HG03060 (cell line): ENCODE measurements around the gene FGD3.
"Not testable (repeated sequence)": the region's sequence is repeated elsewhere in the genome, so short reads cannot be mapped to it uniquely, and the experiment has no call there.

Experiments used
- ATAC-seq: cut with Tn5 transposase; IDR thresholded peaks from one replicate; pipeline ENCODE4 v1.9.1; 2021; ENCODE audit warnings: low read depth, moderate number of reproducible peaks; ENCODE audit not compliant: unreplicated experiment

Gene FGD3

DNA sequence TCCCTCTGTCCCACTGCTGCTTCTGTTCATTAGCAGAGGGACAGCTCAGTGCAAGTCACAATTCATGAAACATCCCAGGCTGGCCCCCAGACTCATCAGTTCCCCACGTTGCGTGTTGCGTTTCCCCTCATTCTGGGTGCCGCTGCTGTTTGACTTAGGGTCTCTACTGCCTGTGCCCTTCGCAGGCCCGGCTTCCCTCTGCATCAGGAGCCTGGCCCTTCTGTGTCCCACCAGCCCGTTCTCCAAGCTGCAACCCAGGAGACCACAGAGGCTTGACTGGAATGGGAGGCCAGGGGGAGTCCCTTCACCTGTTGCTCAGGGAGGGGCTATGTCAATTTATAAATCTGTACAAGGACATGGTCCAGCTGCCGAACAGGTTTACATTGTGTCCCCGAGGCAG lies 57.2 kb downstream of the FGD3 start:
- ATAC-seq = no peak

DNA sequence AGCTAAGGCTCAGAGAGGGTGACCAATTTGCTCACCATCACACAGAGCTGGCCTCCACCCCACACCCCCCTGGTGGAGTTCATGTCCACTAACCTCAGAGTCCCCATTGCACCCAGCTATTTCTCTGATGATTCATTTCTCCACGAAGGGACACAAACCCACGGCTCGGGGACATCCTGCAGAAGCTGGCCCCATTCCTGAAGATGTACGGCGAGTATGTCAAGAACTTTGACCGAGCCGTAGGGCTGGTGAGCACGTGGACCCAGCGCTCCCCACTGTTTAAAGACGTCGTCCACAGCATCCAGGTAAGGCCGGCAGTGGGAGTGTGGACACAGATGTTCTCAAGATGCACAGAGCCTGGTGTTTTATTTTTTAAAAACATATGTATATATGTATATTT lies 58.6 kb downstream of the FGD3 start:
- ATAC-seq = no peak

DNA sequence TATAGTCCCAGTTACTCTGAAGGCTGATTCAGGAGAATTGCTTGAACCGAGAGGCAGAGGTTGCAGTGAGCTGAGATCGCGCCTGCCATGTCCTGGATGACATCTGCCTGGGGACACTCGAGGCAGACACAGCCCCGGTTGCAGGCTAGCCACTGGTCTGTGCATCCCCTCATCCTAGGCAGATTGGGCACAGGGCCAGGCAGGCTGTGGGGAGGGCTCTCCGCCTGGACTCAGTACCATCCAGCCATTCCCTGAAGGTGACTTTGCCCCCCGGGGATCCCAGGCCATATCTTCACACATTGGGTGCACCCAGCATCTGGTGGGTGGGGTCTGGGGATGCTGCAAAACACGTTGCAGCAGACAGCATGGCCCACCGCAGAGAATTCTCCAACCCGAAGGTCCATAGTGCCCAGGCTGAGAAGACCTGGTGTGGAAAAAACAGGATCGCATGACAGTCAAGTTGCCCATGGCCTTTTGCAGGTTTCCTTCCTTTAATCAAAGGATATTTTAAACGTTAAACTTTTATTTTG lies 60.3 kb downstream of the FGD3 start:
- no peak for ATAC-seq

DNA sequence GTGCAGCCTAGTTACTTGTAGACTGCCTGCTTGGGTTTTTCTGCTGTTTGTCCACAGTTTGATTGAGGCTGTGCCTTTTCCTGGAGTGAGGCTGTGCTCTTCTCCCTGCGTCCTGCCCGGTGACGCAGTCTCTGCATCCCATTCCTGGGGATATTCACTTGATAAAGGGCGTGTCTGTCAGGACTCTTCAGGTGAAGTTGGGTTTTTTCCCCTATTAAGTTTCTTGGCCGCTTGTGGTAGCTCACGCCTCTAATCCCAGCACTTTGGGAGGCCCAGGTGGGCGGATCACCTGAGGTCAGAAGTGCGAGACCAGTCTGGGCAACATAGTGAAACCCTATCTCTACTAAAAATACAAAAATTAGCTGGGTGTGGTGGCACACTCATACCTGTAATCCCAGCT lies 61.1 kb downstream of the FGD3 start:
- ATAC-seq = no peak

DNA sequence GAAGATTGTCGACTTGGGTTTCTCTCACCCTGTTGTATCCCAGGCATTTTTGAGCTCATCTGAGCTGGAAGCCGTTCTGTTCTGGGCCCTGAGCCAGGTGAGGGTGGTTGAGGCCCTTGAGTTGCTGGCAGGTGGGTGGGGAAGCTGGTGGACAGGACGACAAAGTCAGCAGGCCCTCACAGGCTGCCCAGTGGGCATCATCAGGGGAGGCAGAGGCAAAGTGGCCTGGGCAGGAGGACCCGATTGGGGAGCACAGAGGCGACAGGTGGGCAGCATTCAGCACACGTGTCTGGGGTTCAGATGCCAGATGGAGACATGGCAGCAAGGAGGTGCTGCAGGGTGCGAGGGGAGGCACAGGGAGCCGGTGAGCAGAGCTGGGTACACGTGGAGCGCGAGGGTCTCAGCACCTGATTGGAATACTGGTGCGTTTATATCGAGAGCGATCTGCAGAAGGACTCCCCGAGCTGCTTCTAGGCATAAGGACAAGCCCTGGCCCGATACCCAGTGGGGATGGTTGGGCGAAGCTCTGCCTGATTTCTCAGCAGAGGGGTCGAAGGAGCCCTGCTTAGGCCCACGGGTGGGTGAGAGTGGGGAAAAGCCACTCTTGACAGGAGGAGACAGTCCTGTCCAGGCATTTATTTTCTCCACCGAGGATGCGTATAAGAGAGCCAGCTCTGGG lies 62.2 kb downstream of the FGD3 start:
- ATAC-seq = no peak

DNA sequence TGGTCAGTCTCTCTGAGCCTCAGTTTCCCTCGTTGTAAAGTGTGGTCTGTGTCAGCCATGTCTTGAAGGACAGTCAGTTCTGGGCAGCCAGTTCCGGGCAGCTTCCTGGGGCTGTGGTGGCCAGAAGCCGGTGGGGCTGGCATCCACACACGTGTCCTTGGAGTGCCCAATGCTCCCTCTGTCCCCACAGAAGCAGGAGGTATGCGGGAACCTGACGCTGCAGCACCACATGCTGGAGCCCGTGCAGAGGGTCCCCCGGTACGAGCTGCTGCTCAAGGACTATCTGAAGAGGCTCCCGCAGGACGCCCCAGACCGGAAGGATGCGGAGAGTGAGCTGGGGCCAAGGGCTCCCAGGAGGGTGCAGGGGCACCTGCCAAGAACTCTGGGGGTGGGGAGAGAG lies 62.7 kb downstream of the FGD3 start:
- no peak for ATAC-seq

DNA sequence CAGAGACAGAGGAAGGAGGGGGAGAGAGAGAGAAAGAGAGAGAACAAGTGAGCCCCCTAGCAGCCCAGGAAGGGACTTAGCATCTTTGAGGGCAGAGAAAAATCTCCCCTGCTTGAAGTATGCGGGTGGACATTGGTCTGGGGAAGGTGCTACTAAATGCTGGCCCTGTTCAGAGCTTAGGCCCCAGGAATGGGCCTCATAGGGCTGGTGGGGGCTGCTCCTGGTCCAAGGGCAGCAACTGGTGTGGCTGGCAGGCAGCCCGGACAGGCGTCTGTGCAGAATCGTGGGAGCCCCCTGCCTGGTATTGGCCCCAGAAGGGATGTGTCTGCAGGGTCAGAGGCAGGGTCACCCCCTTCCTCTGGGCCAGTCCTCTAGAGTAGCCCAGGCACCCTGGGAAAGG lies 63.4 kb downstream of the FGD3 start:
- ATAC-seq = no peak

DNA sequence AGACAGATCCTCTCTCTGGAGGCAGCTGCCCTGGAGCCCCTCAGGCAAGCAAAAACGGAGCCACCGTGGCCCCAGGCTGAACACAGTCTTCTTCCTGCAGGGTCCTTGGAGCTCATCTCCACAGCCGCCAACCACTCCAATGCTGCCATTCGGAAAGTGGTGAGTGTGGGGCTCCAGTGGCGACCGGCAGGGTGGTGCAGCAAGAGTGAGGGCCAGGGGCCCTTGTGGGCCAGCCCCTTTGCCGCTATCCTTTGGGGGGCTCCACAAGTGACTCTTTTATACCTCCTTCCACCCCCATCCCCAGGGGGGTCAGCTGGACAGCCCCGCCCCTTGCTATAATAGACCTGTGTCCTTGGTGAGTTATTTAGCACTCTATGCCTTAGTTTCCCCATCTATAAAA lies 63.8 kb downstream of the FGD3 start:
- no peak for ATAC-seq

DNA sequence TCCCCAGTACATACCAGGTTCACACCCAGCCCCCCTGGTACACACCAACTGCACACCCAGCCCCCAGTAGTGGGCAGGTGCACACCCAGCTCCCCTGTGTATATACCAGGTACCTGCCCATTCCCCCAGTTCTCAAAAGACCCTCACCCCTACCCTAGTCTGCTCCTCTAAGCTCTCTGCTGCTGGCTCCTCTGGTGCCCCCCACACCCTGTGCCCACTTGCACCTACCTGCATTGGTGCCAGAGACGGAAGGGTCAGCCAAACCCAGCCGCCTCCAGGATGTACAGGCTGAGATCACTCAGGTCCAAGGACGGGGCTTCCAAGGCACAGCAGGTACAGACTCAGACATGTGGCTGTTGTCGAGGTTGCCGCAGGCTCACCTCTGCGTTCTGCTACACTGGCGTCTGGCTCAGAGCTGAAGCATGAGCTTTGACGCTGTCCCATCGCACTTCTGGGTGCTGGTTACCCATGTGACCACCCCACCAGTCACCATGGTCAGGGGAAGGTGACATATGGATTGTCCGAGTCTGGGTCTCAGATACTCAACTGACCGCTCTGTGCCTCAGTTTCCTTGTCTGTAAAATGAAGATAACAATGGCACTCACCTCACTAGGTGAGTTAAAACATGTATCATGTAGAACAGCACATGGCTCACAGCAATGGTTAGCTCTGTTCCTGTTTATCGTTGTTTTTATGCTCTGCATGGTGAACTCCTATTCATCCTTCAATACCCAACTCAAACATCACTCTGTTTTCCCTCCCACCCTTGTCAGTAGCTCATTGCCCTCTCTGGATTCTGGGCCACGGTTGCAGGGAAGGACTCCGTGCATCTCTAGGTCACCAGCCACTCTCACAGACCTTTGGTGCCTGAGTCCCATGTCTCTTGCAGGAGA lies 65.9 kb downstream of the FGD3 start:
- ATAC-seq = no peak

DNA sequence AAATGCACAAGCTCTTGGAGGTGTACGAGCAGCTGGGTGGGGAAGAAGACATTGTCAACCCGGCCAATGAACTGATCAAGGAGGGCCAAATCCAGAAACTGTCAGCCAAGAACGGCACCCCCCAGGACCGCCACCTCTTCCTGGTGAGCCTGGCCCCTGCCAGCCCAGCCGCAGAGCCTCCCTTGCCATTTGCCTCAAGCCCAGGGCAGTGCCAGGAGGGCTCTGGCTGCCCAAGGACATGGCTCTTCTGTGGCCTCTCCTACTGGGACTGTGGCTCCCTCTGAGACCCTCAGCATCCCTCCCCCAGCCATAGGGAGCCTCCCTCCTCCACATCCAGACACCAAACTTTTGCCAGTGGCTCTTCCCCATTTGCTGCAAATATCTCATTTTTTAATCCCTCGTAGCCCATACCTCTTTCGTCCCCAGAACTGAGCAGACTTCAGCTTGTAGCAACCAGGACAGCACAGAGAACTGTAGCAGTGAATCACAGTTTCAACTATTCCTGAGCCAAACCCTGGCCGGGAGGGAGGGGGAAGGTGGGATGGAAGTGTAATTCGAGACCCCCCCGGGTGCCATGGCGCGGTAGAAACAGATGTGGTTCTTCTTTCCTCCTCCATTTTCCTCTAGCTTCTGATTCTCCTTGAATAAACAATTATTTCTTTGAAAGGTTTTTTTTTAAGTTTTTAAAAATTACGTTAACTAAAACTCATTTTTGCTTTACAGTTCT lies 66.7 kb downstream of the FGD3 start:
- no peak for ATAC-seq

DNA sequence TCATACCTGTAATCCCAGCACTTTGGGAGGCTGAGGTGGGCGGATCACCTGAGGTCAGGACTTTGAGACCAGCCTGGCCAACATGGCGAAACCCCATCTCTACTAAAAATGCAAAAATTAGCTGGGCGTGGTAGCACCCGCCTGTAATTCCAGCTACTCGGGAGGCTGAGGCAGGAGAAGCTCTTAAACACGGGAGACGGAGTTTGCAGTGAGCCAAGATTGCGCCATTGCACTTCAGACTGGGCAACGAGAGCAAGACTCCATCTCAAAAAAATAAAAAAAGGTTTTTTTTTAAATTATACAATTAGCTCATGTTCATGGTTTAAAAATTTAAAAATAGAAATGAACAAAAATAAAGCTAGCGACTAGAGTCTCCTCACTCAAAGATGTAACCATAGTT lies 67.9 kb downstream of the FGD3 start:
- not testable (repeated sequence) for ATAC-seq

DNA sequence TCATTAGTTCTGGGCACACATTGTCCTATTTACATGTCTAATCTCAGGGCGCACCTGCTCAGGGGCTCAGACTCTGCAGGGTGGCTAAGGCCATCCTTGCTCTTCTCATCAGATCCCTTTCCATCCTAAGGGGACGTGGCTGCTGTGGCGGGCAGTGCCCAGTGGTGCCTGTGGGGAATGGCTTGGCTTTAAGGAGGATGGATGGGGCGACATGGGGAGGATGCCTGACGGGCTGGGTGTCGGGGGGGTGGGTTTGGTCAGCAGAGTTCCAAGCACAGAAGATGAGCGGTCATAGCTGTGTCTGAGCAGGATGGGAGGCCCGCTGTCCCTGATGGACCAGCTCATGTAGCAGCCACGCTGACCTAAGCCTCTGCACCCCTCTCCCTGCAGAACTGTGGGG lies 70.3 kb downstream of the FGD3 start:
- no peak for ATAC-seq

DNA sequence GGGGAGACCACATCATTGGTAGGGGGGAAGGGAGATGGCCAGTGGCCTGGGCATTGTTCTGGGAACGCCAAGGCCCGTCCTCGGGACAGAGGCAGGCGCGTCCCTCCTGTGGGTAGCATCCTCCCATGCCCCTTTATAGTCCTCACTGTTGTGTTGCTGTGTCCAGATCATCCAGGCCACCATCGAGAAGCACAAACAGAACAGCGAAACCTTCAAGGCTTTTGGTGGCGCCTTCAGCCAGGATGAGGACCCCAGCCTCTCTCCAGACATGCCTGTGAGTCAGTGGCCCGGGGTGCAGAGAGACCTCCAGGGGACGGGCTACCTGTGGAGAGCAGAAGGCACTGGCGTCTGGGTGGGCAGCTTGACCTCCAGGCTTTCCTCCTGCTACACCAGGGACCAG lies 72.8 kb downstream of the FGD3 start:
- ATAC-seq = no peak

DNA sequence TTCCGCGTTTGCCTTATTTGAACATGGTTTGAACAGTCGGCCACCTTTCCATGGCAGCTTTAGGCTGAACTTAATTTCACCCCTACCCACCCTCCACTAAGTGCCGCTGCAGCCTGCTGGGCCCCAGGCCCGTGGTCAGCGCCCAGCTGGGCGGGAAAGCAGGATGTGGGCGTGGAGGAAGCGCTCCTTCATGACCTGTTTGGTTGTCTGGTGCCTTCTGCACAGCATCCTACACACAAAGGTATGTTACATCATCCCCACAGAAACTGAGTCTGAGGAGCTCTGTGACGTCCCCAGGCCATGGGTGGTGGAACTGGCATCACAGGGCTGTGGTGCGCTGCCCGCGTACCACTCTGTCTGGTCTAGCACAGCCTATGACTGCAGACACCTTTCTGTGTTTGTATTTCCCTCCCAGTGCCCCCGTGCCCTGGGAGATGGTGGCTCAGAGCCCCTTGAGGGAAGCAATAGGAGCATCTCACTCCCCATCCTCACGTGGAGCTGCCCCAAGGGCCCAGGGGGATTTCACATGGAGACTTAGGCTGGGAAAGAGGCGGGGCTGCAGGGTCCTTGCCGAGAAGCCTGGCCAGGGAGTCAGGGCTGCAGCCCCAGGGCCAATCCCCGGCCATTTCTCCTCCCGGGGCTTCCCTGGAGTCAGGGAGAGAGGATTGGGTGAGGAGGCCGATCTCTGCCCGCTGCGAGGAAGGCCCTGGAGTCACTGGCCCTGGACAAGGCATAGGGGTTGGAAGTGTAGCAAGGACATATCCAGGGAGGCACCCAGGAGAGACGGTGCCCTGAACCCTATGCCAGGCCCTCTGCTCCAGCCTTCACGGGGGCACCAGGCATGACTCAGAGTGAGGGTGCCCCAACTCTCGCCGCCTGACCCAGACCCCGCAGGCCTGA lies 73.7 kb downstream of the FGD3 start:
- ATAC-seq = no peak

DNA sequence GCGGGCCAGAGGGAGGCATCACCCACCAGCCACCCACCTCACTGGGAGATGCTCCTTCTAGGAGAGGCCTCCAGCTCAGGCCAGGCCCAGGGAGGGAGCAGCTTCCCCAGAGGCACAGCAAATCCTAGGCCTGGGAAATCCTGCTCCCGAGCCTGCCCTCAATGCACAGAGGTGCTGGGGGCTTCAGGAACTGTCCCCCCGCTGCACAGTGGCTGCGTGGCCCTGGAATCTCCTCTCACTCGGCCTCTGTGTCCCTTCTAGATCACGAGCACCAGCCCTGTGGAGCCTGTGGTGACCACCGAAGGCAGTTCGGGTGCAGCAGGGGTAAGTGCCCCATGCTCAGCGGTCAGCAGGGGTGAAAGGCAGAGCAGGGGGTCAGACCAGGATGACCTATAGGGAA lies 74.7 kb downstream of the FGD3 start:
- ATAC-seq = no peak

DNA sequence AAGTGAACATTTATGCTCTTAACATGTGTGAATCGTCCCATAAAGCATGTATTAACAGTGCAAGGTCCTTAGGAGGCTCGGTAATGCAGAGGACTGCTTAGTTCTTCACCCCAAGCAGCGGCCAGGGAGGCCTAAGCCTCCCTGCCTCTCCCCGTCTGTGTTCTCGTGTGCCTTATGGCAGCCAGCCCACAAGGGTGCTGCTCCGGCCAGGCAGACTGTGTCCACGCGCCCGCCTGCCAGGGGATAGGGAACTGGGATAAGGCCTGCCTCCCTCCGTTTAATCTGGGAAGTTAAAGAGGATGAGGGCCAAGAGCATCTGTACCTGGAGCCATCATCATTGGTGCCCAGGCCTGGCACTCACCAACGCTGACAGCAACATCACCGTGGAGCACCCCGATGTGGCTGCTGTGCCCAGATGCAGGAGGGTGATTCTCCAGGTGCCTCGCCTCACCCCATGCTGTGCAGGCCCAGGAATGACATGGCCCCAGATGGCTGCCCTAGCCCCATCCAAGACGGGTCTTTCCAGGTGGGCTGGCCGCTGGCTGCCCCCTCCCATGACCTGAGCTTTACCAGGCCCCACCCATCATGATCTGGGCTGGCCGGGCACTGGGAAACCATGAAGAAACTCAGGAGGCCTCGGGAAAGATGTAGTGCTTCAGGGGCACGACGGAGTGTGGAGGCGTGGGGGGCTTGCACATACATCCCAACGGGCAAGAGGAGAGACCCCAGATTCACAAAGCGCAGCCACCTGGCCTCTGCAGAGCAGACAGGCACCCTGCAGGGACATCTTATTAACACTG lies 75.6 kb downstream of the FGD3 start:
- ATAC-seq = no peak

DNA sequence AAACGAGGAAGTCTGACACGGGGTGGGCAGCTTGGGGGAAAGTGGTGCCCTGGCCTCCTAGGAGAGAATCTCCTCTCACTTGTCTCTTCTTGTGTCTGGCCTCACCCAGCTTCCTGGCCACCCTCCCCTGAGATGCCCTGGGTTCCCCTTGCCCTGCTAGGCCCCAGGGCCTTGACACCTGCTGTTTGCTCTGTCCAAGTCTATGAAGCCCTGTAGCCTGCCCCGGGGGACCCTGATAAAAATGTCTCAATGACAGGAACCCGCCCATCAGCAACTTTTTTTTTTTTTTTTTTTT lies 76.1 kb downstream of the FGD3 start:
- no peak for ATAC-seq

DNA sequence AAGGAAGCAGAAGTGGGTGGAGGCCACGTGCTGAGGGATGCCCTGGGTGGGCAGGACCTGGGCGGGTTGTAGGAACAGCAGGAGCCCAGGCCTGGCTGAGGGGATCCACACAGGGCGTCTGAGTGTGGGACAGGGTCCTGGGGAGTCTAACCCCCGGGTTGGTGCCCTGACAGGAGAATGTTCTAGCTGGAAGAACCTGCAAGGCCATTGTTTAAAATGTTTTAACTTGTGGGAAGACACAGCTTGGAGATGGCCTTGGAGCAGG lies 77.3 kb downstream of the FGD3 start:
- ATAC-seq = no peak

DNA sequence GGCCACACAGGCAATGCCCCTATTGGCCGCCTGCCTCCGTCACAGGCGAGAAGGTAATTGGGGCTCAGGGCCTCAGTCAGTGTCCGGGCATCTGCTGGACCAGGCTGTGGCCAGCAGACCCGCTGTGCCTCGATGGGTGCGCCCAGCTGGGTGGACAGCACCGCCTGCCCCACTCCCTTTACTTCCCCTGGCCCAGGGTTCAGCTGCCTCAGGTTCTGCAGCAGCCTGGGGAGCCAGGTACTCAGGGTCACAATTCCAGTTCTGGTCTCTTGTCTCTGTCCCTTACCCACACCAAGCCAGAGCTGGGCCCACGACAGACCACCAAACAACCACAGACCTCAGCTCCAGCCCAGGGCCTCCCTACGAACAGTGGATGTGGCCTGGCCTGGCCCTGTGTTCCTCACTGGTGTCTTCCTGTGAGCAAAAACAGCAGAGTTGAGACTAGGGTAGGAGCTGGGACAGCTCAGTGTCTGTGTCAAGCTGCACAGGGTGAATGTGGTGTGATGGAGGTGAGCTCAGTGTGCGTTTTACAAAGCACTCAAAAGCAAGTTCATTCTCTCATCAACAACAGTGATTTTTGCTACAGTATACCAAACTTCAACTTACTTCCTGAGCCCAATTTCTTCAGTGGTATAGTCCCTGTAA lies 77.8 kb downstream of the FGD3 start:
- no peak for ATAC-seq
